COLO668 (cell line): ENCODE results near the gene LYSMD4.
"Not testable (repeated sequence)": the region's sequence is repeated elsewhere in the genome, so short reads cannot be mapped to it uniquely, and the experiment has no call there.

Source experiments
- DNase-seq: peaks from one replicate; lab custom pipeline; 2025; ENCODE audit not compliant: unreplicated experiment; lab: John Stamatoyannopoulos, UW

The LYSMD4 gene

GRCh38 chr15:99733268-99734039 is at the start of gene LYSMD4:
Gene LYSMD4, minus strand, starts transcription at chr15:99733437. Its CDS starts 1,438 bp downstream, at chr15:99731999.
- peak; percentile 97 for DNase-seq

GRCh38 chr15:99782029-99782428 is 48.8 kb upstream of the LYSMD4 start:
- DNase-seq: not testable (repeated sequence)

GRCh38 chr15:99777144-99777543 is 43.9 kb upstream of the LYSMD4 start:
- no peak for DNase-seq

GRCh38 chr15:99764522-99764921 is 31.3 kb upstream of the LYSMD4 start:
- no peak for DNase-seq

GRCh38 chr15:99763827-99764226 is 30.6 kb upstream of the LYSMD4 start:
- no peak for DNase-seq

- DNase-seq: no peak
Observed at GRCh38 chr15:99762288-99762687, 29.1 kb upstream of the LYSMD4 start.

- peak; percentile 37 for DNase-seq
Observed at GRCh38 chr15:99755692-99756409, 22.6 kb upstream of the LYSMD4 start.

- DNase-seq: no peak
Observed at GRCh38 chr15:99753066-99753465, 19.8 kb upstream of the LYSMD4 start.

- DNase-seq: no peak
Observed at GRCh38 chr15:99752556-99752955, 19.3 kb upstream of the LYSMD4 start.

- not testable (repeated sequence) for DNase-seq
Observed at GRCh38 chr15:99750326-99750725, 17.1 kb upstream of the LYSMD4 start.

GRCh38 chr15:99749386-99749785 is 16.1 kb upstream of the LYSMD4 start:
- DNase-seq: no peak

GRCh38 chr15:99745370-99746086 is 12.3 kb upstream of the LYSMD4 start:
- no peak for DNase-seq

- no peak for DNase-seq
Observed at GRCh38 chr15:99744142-99744541, 10.9 kb upstream of the LYSMD4 start.

- no peak for DNase-seq
Observed at GRCh38 chr15:99741835-99742234, 8.6 kb upstream of the LYSMD4 start.

- DNase-seq: no peak
Observed at GRCh38 chr15:99738021-99738847, 5.0 kb upstream of the LYSMD4 start.

- no peak for DNase-seq
Observed at GRCh38 chr15:99736702-99737101, 3.5 kb upstream of the LYSMD4 start.

- no peak for DNase-seq
Observed at GRCh38 chr15:99735868-99736267, 2.6 kb upstream of the LYSMD4 start.

GRCh38 chr15:99734575-99734974 is 1.3 kb upstream of the LYSMD4 start:
- DNase-seq: peak; percentile 23

GRCh38 chr15:99734040-99734291 is 729 bp upstream of the LYSMD4 start:
- not testable (repeated sequence) for DNase-seq

- no peak for DNase-seq
Observed at GRCh38 chr15:99732751-99733267, 428 bp downstream of the LYSMD4 start.
